NCI-H2196 treated with DMSO at 0.1 percent for 48 hours (cell line): ENCODE measurements around the gene ULK4.
"Not testable (repeated sequence)": the region's sequence is repeated elsewhere in the genome, so short reads cannot be mapped to it uniquely, and the experiment has no call there.

ENCODE experiments used
- DNase-seq: peaks from one replicate; lab custom pipeline; 2025; ENCODE audit not compliant: unreplicated experiment; lab: John Stamatoyannopoulos, UW

Gene ULK4

GRCh38 chr3:41960826-41961750, 815 bp downstream of the ULK4 start:
- no peak for DNase-seq

- no peak for DNase-seq
Observed at GRCh38 chr3:41956574-41956973, 5.3 kb downstream of the ULK4 start.

GRCh38 chr3:41955192-41955591, 6.7 kb downstream of the ULK4 start:
- DNase-seq = no peak

DNA sequence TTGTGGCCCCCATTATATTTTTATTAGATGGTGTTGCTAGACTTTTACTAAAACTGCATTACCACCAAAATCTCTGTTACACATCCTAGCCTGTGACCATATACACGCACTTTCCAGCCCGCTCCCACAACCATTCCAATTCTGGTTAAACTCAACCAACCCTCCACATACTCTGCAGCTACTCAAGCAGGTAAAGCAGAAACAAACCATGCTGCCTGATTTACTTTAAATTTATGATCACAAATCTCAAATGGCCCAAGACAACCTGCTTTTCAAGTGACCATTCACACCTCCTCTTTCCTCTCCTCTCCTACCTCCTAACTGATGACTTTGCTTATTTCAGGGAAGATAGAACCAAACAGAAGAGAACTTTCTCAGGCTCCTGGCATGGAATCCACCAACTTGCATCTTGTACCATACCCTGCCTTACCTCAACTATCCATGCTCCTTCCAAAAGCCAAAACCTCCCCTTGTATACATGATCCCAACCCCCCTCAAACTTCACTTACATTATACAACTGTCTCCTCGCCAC, 18.5 kb downstream of the ULK4 start:
- DNase-seq = no peak

GRCh38 chr3:41940393-41940792, 21.5 kb downstream of the ULK4 start:
- DNase-seq = no peak

- DNase-seq = no peak
Observed at GRCh38 chr3:41936384-41936783, 25.5 kb downstream of the ULK4 start.

- no peak for DNase-seq
Observed at GRCh38 chr3:41933154-41933676, 28.7 kb downstream of the ULK4 start.

DNA sequence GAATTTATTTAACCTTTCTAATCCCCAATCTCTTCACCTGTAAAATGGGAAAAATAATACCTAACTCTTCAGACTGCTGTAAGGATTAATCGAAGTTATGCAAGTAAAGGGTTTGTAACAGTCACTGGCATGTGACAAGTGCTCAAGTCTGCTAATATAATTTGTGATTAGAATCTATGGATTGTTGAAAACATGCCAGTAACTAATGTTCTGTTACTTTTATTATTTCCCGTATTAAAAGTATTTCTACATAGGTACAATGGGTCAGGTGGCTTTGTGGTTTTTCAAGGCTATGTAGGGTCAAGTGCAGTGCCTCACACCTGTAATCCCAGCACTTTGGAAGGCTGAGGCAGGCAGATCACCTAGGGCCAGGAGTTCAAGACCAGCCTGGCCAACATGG, 29.4 kb downstream of the ULK4 start:
- no peak for DNase-seq

DNA sequence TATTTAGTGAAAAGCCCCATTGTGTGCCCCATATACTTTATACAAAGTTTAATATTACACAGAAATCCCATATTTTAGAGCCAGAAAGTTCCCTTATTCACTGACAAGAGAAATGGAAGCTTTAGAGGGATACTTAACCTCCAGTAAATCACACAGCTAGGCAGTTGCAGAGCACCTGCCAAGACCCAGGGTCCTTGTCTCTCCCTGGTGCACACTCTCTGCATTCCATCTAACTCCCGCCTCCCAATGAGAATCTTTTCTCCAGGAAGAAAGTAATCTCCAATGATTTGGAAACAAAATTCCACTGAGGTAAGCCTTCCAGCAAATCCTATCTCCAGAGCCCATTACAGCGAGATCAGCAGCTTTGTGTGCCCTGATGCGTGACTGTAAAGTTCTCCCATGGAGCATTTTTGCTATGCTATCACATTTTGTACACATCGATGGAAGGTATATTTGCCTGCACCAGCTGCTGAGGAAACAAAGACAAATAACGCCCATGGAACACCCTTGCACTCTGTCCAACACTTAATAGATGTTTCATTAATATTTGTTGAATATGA, 41.4 kb downstream of the ULK4 start:
- no peak for DNase-seq

GRCh38 chr3:41915353-41915752, 46.5 kb downstream of the ULK4 start:
- no peak for DNase-seq

DNA sequence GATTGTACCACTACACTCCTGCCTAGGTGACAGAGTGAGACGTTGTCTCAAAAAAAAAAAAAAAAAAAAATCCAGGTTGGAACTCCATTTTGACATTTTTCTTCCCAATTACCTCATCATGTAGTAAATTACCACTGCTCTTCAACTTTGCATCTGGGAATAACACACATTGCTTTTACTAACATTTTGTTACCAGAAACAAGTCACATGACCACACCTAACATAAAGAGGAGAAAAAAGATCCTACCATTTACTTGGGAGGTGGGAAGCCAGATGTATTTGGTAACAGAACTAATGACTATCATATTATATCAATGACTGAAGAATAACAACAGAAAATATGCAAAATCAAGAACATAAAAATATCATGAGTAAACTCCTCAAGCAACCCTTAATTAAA, 49.6 kb downstream of the ULK4 start:
- DNase-seq = no peak

- DNase-seq = no peak
Observed at GRCh38 chr3:41907330-41908073, 54.4 kb downstream of the ULK4 start.

DNA sequence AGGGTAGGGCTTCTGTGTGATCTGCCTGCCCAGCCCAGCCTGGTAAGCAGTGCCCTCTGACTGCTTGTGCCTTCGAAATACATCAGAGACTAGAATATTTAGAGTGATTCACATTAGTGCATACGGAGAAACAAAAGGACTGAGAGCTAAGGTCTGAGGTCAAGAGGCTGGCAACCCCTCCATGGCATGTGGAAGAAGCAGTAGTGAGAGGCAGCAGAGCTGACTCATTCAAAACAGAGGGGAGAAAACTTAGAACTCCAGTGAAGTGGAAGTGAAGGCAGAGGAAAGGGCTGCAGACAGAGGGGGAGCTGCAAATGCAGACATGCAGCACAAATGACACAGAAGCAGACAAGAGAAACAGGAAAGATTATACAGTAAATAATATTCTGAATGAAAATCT, 61.6 kb downstream of the ULK4 start:
- DNase-seq = no peak

- no peak for DNase-seq
Observed at GRCh38 chr3:41898631-41899030, 63.3 kb downstream of the ULK4 start.

GRCh38 chr3:41893977-41894376, 67.9 kb downstream of the ULK4 start:
- no peak for DNase-seq

DNA sequence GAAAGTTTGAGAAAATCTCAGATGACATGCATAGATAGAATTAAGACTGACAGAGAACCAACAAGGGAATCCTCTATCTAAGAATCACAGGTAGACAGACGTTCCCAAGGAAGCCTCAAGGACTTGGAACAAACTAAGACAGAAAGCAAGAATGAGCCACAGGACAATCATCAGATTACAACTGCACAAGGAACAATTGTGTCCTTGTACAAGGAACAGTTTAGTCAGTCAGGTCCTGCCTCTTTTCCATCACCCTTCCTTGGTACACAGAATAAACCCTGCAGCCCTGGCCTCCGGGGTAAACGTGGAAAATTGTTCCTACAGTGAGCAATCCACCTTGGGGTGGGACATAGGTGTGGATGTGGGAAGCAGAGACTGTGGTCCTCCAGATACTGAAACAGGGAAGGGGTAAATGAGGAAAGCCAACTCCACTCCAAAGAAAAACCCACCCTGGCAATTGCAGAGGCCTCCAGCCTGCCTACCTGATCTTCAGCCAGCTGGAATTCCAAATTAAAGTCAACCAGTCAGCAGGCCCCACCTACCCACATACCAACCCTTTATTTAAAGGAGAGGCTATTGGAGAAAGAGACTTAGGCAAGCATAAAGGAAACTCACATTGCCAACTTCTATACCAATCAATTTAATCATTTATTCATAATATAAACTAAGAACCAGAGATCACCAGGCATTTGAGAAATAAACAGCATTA, 73.4 kb downstream of the ULK4 start:
- DNase-seq = no peak

- DNase-seq = no peak
Observed at GRCh38 chr3:41882956-41883355, 78.9 kb downstream of the ULK4 start.

DNA sequence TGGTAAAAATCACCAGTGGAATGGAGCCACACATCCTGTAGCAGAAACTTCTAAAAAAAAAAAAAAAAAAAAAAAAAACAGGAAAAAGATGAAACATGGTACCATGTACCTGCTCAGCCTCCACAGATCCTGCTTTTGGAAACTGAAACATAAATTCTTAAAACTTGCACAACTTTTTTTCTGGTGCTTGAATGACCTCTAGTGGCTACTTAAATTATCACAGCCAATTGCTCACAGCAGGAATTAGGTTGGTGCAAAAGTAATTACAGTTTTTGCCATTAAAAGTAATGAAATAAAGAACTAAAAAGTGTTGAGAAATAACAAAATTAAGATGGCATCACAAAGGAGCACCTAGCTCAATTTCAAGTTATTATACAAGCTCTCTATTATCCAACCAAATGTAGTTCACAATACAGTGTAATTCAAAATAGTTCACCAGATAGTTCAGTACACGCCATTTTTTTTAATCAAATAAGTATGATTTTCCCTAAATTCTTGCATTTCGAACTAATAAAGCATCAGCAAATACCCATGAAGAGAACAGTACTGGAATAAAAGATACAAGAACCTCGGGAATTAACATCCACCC, 80.6 kb downstream of the ULK4 start:
- no peak for DNase-seq

DNA sequence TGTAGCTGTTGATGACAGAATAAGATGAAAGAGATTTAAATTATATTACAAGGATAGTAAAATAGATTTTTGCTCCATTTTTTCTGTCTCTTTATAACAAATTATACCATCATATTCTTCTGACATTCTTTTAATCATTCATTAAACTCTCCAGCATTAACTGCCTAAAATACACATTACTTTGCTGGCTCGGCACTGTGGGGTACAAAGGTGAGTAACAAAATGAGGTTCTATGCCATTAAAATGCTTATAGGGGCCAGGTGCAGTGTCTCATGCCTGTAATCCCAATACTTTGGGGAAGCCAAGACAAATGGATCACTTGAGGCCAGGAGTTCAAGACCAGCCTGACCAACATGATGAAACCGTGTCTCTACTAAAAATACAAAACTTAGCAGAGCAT, 81.5 kb downstream of the ULK4 start:
- DNase-seq = no peak

- DNase-seq = not testable (repeated sequence)
Observed at GRCh38 chr3:41877741-41878140, 84.2 kb downstream of the ULK4 start.
